CD4-positive, alpha-beta T cell treated with Interferon alpha-2 for 1 hour (primary cell): ENCODE data around the gene HSD3B1.
"Not testable (repeated sequence)": the region's sequence is repeated elsewhere in the genome, so short reads cannot be mapped to it uniquely, and the experiment has no call there.

Experiments
- DNase-seq, 2 donors: peaks; one replicate each; pipeline ENCODE4 v3.0.0-alpha.2; 2020 to 2022

The HSD3B1 gene

DNA sequence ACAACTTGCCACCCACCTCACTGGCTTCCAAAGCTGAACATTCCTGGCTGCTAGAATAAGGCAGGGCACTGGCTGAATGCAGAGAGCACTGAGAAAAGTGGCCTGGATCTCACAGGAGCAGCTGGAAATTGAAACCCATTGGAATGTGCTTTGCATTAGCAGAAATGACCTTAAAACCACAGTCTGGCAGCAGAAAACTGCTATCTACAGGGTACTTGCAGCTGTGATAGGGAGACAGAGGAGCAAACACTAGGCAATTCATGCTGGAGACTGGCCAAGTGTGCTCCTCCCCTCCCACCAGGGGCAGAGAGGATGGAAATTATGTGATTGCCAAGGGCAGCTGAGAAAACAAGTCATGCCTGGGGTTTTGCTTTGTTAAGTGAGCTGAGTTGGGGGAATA lies 47.2 kb downstream of the HSD3B1 start:
- no peak for DNase-seq

DNA sequence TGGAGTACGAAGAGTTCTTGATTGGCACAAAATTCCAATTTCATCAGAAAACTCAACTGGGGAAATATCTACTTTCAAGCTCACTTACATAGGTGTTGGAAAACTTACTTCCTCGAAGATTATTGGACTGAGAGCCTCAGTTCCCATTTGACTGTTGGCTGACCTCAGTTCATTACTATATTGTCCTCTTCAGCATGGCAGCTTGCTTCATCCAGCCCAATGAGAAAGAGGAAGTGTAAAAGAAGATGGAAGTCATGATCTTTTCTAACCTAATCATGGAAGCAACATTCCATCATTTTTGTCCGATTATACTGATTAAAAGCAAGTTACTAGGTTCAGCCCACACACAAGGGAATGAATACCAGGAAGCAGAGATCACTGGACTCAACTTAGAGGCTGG lies 49.4 kb downstream of the HSD3B1 start:
- no peak for DNase-seq

DNA sequence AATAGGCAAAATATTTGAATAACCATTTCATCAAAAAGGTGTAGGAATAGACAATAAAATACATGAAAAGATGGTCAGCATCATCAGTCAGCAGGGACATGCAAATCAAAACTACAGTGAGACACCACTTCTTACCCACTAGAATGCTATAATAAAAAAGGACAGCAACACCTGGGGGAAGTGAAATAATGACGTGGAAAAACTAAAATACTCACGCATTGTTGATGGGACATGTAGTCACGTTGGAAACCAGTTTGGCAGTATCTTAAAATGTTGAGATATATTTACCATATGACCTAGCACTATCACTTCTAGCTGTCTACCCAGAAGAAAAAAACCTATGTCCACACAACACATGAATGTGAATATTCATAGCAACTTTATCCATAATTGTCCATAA lies 53.4 kb downstream of the HSD3B1 start:
- DNase-seq = not testable (repeated sequence)

DNA sequence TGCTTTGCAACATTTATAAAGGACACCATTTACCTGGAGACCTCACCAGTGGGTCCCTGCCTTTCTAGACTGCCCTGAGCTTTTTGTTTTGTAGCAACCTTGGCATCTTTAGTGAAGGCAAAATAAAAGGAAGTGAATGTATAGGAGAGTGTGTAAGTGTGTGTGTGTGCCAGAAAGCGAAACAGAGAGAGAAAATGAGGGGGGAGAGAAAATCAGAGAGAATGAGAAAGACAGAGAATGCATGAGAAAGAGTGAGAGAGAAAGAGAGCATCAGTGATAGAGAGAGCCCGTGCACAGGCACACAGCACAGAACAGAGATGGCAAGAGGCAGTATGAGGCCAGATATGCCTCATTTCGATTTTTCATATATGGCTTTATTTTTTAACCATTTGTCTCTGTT lies 57.5 kb downstream of the HSD3B1 start:
- DNase-seq = no peak
